GM13976 (cell line): ENCODE results near the gene HSF4.

Source experiments
- DNase-seq: peaks from one replicate; pipeline ENCODE4 v3.0.0; 2012; ENCODE audit warnings: low spot score
- in situ Hi-C: fragments of 300-500 bp; cut with MboI; formaldehyde crosslinking; loops from one replicate; pipeline ENCODE4 v1.12.0; 2022; ENCODE audit warnings: low sequenced_read_pairs, mixed read lengths, inconsistent platforms; ENCODE audit not compliant: unreplicated experiment
- TF ChIP-seq, protein P1 (sequence below): IDR thresholded peaks from 2 replicates; pipeline ENCODE4 v1.5.1; 2012; ENCODE audit warnings: borderline replicate concordance, mild to moderate bottlenecking; ENCODE audit not compliant: insufficient read depth; ENCODE audit errors: extremely low read depth, missing control alignments, control extremely low read depth

HSF4 gene

DNA sequence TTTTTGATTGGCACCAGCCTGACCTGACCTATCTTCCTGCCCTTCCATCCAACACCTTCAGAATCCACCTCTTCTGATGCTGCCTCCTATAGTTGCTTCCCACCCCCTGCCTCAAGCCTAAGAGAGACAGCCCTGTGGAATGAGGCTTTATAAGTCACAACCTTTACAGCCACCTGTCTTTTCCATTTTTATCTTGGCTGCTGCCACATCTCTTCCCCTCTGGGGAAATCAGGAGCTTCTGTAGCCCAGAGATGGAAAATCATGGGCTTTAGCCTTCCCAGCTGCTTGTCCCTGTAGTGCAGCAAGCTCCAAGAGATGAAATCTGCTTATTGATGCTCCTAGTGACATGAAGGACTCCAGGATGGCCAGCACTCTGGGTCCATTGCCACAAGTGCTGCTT, 36.1 kb upstream of the HSF4 start:
- DNase-seq: no peak
- in situ Hi-C loops: no loop called here
- TF ChIP-seq, protein P1, sequence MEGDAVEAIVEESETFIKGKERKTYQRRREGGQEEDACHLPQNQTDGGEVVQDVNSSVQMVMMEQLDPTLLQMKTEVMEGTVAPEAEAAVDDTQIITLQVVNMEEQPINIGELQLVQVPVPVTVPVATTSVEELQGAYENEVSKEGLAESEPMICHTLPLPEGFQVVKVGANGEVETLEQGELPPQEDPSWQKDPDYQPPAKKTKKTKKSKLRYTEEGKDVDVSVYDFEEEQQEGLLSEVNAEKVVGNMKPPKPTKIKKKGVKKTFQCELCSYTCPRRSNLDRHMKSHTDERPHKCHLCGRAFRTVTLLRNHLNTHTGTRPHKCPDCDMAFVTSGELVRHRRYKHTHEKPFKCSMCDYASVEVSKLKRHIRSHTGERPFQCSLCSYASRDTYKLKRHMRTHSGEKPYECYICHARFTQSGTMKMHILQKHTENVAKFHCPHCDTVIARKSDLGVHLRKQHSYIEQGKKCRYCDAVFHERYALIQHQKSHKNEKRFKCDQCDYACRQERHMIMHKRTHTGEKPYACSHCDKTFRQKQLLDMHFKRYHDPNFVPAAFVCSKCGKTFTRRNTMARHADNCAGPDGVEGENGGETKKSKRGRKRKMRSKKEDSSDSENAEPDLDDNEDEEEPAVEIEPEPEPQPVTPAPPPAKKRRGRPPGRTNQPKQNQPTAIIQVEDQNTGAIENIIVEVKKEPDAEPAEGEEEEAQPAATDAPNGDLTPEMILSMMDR: no peak

DNA sequence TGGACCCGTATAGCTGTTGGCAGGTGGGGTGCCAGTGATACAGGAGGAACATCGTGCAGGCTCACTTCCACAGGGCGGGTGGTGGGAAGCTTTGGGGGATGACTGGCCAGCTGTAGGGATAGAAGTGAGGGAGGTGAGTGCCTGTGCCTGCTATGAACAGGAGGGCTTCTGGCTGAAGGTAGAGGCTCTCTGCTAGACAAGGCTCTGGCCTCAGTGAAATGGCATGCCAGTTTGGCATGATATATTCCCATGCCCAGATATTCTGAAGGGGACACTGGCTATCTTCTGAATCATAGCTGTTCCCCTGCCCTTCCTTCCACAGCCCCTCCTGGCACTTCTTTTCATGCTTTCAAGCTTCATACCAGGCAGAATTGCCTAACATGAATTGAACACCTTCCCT, 35.7 kb upstream of the HSF4 start:
- TF ChIP-seq, protein P1: no peak
- in situ Hi-C loops: no loop called here
- DNase-seq: no peak

DNA sequence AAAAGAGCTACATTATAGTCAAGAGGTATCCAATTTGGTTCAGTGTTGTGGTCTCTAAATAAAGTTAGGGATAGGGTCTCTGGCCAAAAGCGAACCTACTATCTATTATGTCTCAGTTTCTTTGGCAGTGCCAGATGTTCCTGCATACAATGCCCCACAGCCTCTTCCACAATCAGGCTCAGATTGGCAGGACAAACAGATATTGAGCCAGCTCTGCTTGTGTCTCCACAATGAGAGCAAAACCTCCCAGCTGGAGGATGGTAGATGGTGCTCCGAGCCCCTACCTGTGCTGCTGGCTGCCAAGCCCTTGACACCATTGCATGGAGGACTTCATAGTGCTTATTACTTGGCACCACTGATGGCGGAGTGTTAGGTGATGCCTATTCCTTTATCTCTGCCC, 35.1 kb upstream of the HSF4 start:
- in situ Hi-C loops: no loop called here

GRCh38 chr16:67137605-67138004, 26.9 kb upstream of the HSF4 start:
- TF ChIP-seq, protein P1: no peak
- in situ Hi-C loops: no loop called here
- no peak for DNase-seq

More for the DNA sequence above, 35.1 kb upstream of the HSF4 start:
- no peak for DNase-seq
- TF ChIP-seq, protein P1: no peak

DNA sequence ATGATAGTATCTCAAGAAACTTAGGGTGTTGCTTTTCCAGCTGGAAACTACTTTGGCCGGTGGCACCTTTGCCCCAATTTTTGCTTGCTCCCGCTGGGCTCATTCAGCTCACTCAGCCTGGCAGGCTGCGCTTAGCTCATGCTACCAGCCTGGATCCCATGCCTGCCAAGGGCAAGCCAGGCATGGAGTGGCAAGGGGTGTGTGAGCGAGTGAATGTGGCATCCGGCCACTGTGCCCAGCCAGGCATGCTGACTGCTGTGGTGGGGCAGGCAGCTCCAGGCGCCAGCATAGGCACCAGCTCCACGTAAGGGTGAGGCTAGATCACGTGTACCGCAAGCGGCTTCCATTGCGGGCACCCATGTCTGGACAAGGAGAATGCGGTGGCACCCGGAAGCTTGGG, 23.2 kb upstream of the HSF4 start:
- TF ChIP-seq, protein P1: no peak
- in situ Hi-C loops: no loop called here
- no peak for DNase-seq

DNA sequence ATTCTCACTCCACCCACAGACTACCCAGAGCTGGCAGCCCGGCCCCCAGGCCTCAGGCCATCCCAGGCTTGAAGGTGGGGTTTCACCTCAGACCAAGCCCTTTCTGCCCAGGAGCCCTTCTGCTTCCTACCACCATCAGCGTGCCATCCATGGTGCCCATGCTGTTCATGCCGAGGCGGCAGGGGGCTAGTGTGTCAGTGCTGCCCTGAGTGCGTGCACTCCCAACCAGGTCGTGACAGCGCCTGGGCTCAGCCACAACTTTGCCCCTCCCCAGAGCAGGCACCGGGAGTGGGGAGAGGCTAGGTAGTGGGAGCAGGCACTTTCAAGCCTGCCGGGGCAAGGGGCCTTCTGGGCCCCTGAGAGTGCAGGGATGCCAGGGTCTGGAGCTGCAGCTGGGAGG, 22.2 kb upstream of the HSF4 start:
- in situ Hi-C loops: no loop called here
- DNase-seq: no peak
- TF ChIP-seq, protein P1: no peak

GRCh38 chr16:67144943-67145342, 19.6 kb upstream of the HSF4 start:
- in situ Hi-C loops: no loop called here
- DNase-seq: no peak
- TF ChIP-seq, protein P1: no peak
